Astrocyte (in vitro differentiated cells and primary cell): ENCODE results near the gene CALHM4. TPM values are rescaled to one million over a fixed set of nuclear protein-coding genes. Genes with fewer than 3 reads are reported as not detected.

ENCODE experiments used
- DNase-seq: peaks from one replicate; pipeline ENCODE4 v3.0.0-alpha.2; 2010; ENCODE audit warnings: low read depth
- FAIRE-seq: peaks from 2 replicates; lab custom pipeline; 2011; peaks lifted over from hg19 to GRCh38; lab: Jason Lieb, UNC
- H2AFZ ChIP-seq: 2 replicates; pipeline ENCODE4 v1.6.0; 2012; ENCODE audit warnings: low read depth, low read length, inconsistent platforms
- H3K27ac ChIP-seq: 2 replicates; pipeline ENCODE4 v1.5.1; 2011; ENCODE audit warnings: low read depth, low read length, inconsistent platforms
- H3K27me3 ChIP-seq: 2 replicates; pipeline ENCODE4 v1.6.0; 2011; ENCODE audit warnings: low read length, inconsistent platforms; ENCODE audit not compliant: insufficient read depth
- H3K36me3 ChIP-seq: 2 replicates; pipeline ENCODE4 v1.5.1; 2011; ENCODE audit warnings: low read length, inconsistent platforms; ENCODE audit not compliant: insufficient read depth
- H3K4me1 ChIP-seq: 2 replicates; pipeline ENCODE4 v1.5.1; 2011; ENCODE audit warnings: low read length, inconsistent platforms; ENCODE audit not compliant: insufficient read depth
- H3K4me2 ChIP-seq: 2 replicates; pipeline ENCODE4 v1.6.0; 2012; ENCODE audit warnings: low read length, inconsistent platforms
- H3K4me3 ChIP-seq: 2 replicates; pipeline ENCODE4 v1.5.1; 2011; ENCODE audit warnings: low read depth, mild to moderate bottlenecking, low read length, inconsistent platforms; ENCODE audit not compliant: insufficient read depth
- H3K79me2 ChIP-seq: 2 replicates; pipeline ENCODE4 v1.6.0; 2012; ENCODE audit warnings: mild to moderate bottlenecking, low read length, inconsistent platforms; ENCODE audit not compliant: insufficient read depth
- H3K9ac ChIP-seq: 2 replicates; pipeline ENCODE4 v1.6.0; 2012; ENCODE audit warnings: mild to moderate bottlenecking, low read length, inconsistent platforms
- H3K9me3 ChIP-seq: 2 replicates; pipeline ENCODE4 v1.5.1; 2012; ENCODE audit warnings: low read depth, mild to moderate bottlenecking, low read length, inconsistent platforms; ENCODE audit not compliant: insufficient read depth
- H4K20me1 ChIP-seq: 2 replicates; pipeline ENCODE4 v1.6.0; 2012; ENCODE audit warnings: low read length, inconsistent platforms; ENCODE audit not compliant: insufficient read depth
- H3K27ac Mint-ChIP-seq: one replicate; pipeline ENCODE4 v1.8.0; 2021; ENCODE audit warnings: mild to moderate bottlenecking, mixed read lengths; ENCODE audit not compliant: unreplicated experiment
- H3K27me3 Mint-ChIP-seq: one replicate; pipeline ENCODE4 v1.8.0; 2021; ENCODE audit warnings: low read depth, mixed read lengths; ENCODE audit not compliant: unreplicated experiment
- H3K36me3 Mint-ChIP-seq: one replicate; pipeline ENCODE4 v1.8.0; 2021; ENCODE audit warnings: low read depth, mixed read lengths; ENCODE audit not compliant: unreplicated experiment
- H3K4me1 Mint-ChIP-seq: one replicate; pipeline ENCODE4 v1.8.0; 2021; ENCODE audit warnings: low read depth, mixed read lengths; ENCODE audit not compliant: unreplicated experiment
- H3K4me3 Mint-ChIP-seq: one replicate; pipeline ENCODE4 v1.8.0; 2021; ENCODE audit warnings: mild to moderate bottlenecking, moderate library complexity, mixed read lengths; ENCODE audit not compliant: unreplicated experiment
- H3K9me3 Mint-ChIP-seq: one replicate; pipeline ENCODE4 v1.8.0; 2021; ENCODE audit warnings: mild to moderate bottlenecking, mixed read lengths; ENCODE audit not compliant: unreplicated experiment
- CTCF ChIP-seq: IDR thresholded peaks from 2 replicates; pipeline ENCODE4 v1.5.1; 2011; ENCODE audit warnings: low read depth, mild to moderate bottlenecking, inconsistent platforms, low read length, moderate library complexity; ENCODE audit not compliant: insufficient read depth
- EZH2 ChIP-seq: IDR thresholded peaks from 2 replicates; pipeline ENCODE4 v1.6.1; 2012; ENCODE audit warnings: mild to moderate bottlenecking, low read length, inconsistent platforms; ENCODE audit not compliant: insufficient read depth
- total RNA-seq: library from RNA; stranded (reverse); gene quantifications from 2 replicates; pipeline ENCODE4 v1.2.1, GENCODE V29; 2021

Gene CALHM4
- total RNA-seq, 1 donor from 2014 or later, result 0.20 TPM

DNA sequence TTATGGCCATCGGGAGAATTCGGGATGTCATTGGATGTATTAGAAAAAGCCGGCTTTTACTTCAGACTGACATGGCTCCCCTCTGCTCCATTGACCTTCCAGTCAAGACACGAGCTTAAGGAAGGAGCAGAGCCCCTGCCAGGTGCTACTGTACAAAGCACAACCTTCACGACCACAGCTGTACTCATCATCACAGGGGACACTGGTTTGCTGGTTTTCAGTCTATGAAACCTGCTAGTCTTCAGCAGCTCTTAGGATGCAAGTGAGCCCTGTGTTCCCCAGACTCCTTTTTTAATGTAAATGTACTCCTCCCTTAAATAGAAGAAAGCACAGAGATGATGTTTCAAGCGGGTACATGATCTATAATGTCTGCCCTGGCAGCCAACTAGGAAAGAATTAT, 6.2 kb upstream of the CALHM4 start:
- no peaks in the 10 kb centered on the region for H3K27me3 ChIP-seq
- H3K4me3 ChIP-seq, result no peak overlapping the region
- H4K20me1 ChIP-seq, result no peaks in the 10 kb centered on the region
- Mint-ChIP-seq H3K27me3 (no peaks in the 10 kb centered on the region), H3K4me3 (no peak overlapping the region), H3K4me1 (no peaks in the 10 kb centered on the region), H3K27ac (no peak overlapping the region), H3K9me3 (no peaks in the 10 kb centered on the region), H3K36me3 (no peaks in the 10 kb centered on the region)
- no peaks in the 10 kb centered on the region for H3K79me2 ChIP-seq
- H3K27ac ChIP-seq, result no peak overlapping the region
- DNase-seq (no peak), FAIRE-seq (no peak)
- no peaks in the 10 kb centered on the region for H3K9me3 ChIP-seq
- H3K36me3 ChIP-seq, result no peaks in the 10 kb centered on the region
- TF ChIP-seq EZH2, result no peak
- TF ChIP-seq CTCF, result no peak
- H3K9ac ChIP-seq, result no peak overlapping the region
- no peak overlapping the region for H3K4me2 ChIP-seq
- no peaks in the 10 kb centered on the region for H3K4me1 ChIP-seq
- no peak overlapping the region for H2AFZ ChIP-seq

GRCh38 chr6:116550796-116551195, 2.8 kb upstream of the CALHM4 start:
- no peak overlapping the region for H3K27ac ChIP-seq
- H3K27me3 Mint-ChIP-seq, result peaks cover 4% of the 10 kb centered on the region
- no peak overlapping the region for H3K27ac Mint-ChIP-seq
- no peak overlapping the region for H3K4me2 ChIP-seq
- no peak overlapping the region for H3K4me3 Mint-ChIP-seq
- peaks cover 4% of the 10 kb centered on the region for H3K4me1 ChIP-seq
- H4K20me1 ChIP-seq, result no peaks in the 10 kb centered on the region
- H3K79me2 ChIP-seq, result no peaks in the 10 kb centered on the region
- peaks cover 2% of the 10 kb centered on the region for H3K4me1 Mint-ChIP-seq
- no peaks in the 10 kb centered on the region for H3K9me3 Mint-ChIP-seq
- no peaks in the 10 kb centered on the region for H3K36me3 ChIP-seq
- H2AFZ ChIP-seq, result no peak overlapping the region
- H3K27me3 ChIP-seq, result no peaks in the 10 kb centered on the region
- H3K36me3 Mint-ChIP-seq, result no peaks in the 10 kb centered on the region
- TF ChIP-seq CTCF (no peak), EZH2 (no peak)
- H3K9ac ChIP-seq, result no peak overlapping the region
- FAIRE-seq (no peak), DNase-seq (no peak)
- H3K4me3 ChIP-seq, result no peak overlapping the region
- no peaks in the 10 kb centered on the region for H3K9me3 ChIP-seq

- Histone ChIP-seq H2AFZ (no peak overlapping the region), H3K79me2 (no peaks in the 10 kb centered on the region), H3K27ac (peak overlapping the region; percentile 74), H3K9me3 (no peaks in the 10 kb centered on the region), H3K4me2 (peak overlapping the region; percentile 52), H3K36me3 (no peaks in the 10 kb centered on the region), H3K9ac (no peak overlapping the region), H3K4me1 (peaks cover 21% of the 10 kb centered on the region), H3K27me3 (no peaks in the 10 kb centered on the region), H3K4me3 (no peak overlapping the region), H4K20me1 (no peaks in the 10 kb centered on the region)
- no peak for TF ChIP-seq EZH2
- TF ChIP-seq CTCF, result no peak
- FAIRE-seq (peak; percentile 37), DNase-seq (peak; percentile 87)
- H3K36me3 Mint-ChIP-seq, result no peaks in the 10 kb centered on the region
- H3K27ac Mint-ChIP-seq, result peak overlapping the region; percentile 71
- peaks cover 14% of the 10 kb centered on the region for H3K4me1 Mint-ChIP-seq
- no peaks in the 10 kb centered on the region for H3K9me3 Mint-ChIP-seq
- peaks cover 4% of the 10 kb centered on the region for H3K27me3 Mint-ChIP-seq
- H3K4me3 Mint-ChIP-seq, result no peak overlapping the region
Observed at GRCh38 chr6:116556065-116556464, 2.5 kb downstream of the CALHM4 start.
